MCF 10A (cell line): ENCODE data around the gene COG5. TPM values are rescaled to one million over a fixed set of nuclear protein-coding genes. Genes with fewer than 3 reads are reported as not detected.

Experiments used
- BruUV-seq: library from RNA; stranded (reverse); fragments of 400-500 nt; replicated peaks from 2 replicates; lab custom pipeline; 2021; lab: Mats Ljungman, UMichigan
- CTCF ChIA-PET: fragments of 300-600 bp; sonication (Branson Sonifier 250); formaldehyde crosslinking; extraction: SDS; loops from one replicate; lab custom pipeline; 2021; ENCODE audit warnings: antibody characterized with exemption, inconsistent platforms; lab: Yijun Ruan, JAX
- POLR2A ChIA-PET: fragments of 300-600, 350-650 bp; sonication (Branson Sonifier 250); formaldehyde crosslinking; extraction: SDS; loops from one replicate; lab custom pipeline; 2020; ENCODE audit warnings: antibody characterized with exemption, inconsistent platforms; lab: Yijun Ruan, JAX
- DNase-seq: peaks from one replicate; pipeline ENCODE4 v3.0.0-alpha.2; 2018; ENCODE audit not compliant: unreplicated experiment
- H3K27ac Mint-ChIP-seq: one replicate; pipeline ENCODE4 v1.8.0; 2022; ENCODE audit warnings: mild to moderate bottlenecking, low read depth, mixed read lengths; ENCODE audit not compliant: unreplicated experiment
- H3K27me3 Mint-ChIP-seq: one replicate; pipeline ENCODE4 v1.8.0; 2022; ENCODE audit warnings: mixed read lengths; ENCODE audit not compliant: insufficient read depth, unreplicated experiment
- H3K36me3 Mint-ChIP-seq: one replicate; pipeline ENCODE4 v1.8.0; 2022; ENCODE audit warnings: mild to moderate bottlenecking, moderate library complexity, mixed read lengths; ENCODE audit not compliant: insufficient read depth, unreplicated experiment
- H3K4me1 Mint-ChIP-seq: one replicate; pipeline ENCODE4 v1.8.0; 2022; ENCODE audit warnings: mixed read lengths; ENCODE audit not compliant: insufficient read depth, unreplicated experiment
- H3K4me3 Mint-ChIP-seq: one replicate; pipeline ENCODE4 v1.8.0; 2022; ENCODE audit warnings: mild to moderate bottlenecking, moderate library complexity, mixed read lengths; ENCODE audit not compliant: unreplicated experiment
- H3K9me3 Mint-ChIP-seq: one replicate; pipeline ENCODE4 v1.8.0; 2022; ENCODE audit warnings: mixed read lengths; ENCODE audit not compliant: unreplicated experiment
- CTCF ChIP-seq: fragments of 200-600 bp; IDR thresholded peaks from one replicate; pipeline ENCODE4 v1.8.0; 2022; ENCODE audit warnings: antibody characterized with exemption, mild to moderate bottlenecking; ENCODE audit not compliant: unreplicated experiment
- intact Hi-C: fragments of 100-400 bp; cut with micrococcal nuclease; formaldehyde crosslinking; loops from 2 replicates; pipeline ENCODE4 v1.14.1; 2022
- total RNA-seq: library from RNA; stranded (reverse); gene quantifications from 2 replicates; pipeline ENCODE4 v1.2.3, GENCODE V29; 2022

Gene COG5
- total RNA-seq, 1 experiment from 2014 or later, result 40.3 TPM

GRCh38 chr7:107354640-107355039 lies 209.1 kb downstream of the COG5 start:
- Mint-ChIP-seq H3K4me3 (no peak overlapping the region), H3K27me3 (no peaks in the 10 kb centered on the region), H3K9me3 (no peaks in the 10 kb centered on the region), H3K27ac (no peak overlapping the region), H3K4me1 (peaks cover 6% of the 10 kb centered on the region), H3K36me3 (peaks cover 7% of the 10 kb centered on the region)
- ChIA-PET POLR2A (interaction anchor here (0.7 kb wide), 1 partner anchor 390 kb away, joined by 3 read pairs; no protein-coding TSS in a partner anchor), CTCF (no interaction called here)
- DNase-seq, result no peak
- BruUV-seq, result no TSS peak
- intact Hi-C loops, result no loop called here
- no peak for TF ChIP-seq CTCF

GRCh38 chr7:107353701-107354100 lies 210.0 kb downstream of the COG5 start:
- no TSS peak for BruUV-seq
- DNase-seq, result no peak
- POLR2A ChIA-PET, result interaction anchor here (0.6 kb wide), 1 partner anchor 412 kb away, joined by 3 read pairs; no protein-coding TSS in a partner anchor
- Mint-ChIP-seq H3K4me1 (peaks cover 6% of the 10 kb centered on the region), H3K27me3 (no peaks in the 10 kb centered on the region), H3K4me3 (no peak overlapping the region), H3K27ac (no peak overlapping the region), H3K9me3 (no peaks in the 10 kb centered on the region), H3K36me3 (peaks cover 3% of the 10 kb centered on the region)
- no peak for TF ChIP-seq CTCF
- intact Hi-C loops, result no loop called here
- CTCF ChIA-PET, result no interaction called here

DNA sequence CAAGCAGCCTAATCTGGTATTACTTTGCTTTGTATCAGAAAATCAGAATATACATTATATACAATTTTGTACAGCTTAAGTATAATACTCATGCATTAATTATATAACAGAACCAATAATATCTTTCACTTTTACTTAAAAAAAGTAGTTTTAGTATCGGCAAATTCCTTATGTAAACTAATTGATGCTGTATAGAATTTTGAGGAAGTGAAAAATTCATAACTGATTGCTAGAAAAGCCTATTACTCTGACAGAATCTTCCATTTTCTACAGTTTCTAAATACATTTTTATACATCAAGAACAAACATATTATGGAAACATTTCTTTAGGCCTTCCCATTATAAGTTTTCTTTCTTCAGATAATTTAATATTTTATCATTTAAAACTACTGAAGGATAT lies 217.8 kb downstream of the COG5 start:
- ChIA-PET CTCF (no interaction called here), POLR2A (no interaction called here)
- Mint-ChIP-seq H3K27me3 (no peaks in the 10 kb centered on the region), H3K4me3 (no peak overlapping the region), H3K27ac (no peak overlapping the region), H3K4me1 (no peaks in the 10 kb centered on the region), H3K36me3 (no peaks in the 10 kb centered on the region), H3K9me3 (no peaks in the 10 kb centered on the region)
- no TSS peak for BruUV-seq
- DNase-seq, result no peak
- intact Hi-C loops, result no loop called here
- TF ChIP-seq CTCF, result no peak

GRCh38 chr7:107344799-107345198 lies 218.9 kb downstream of the COG5 start:
- no peaks in the 10 kb centered on the region for H3K4me1 Mint-ChIP-seq
- BruUV-seq, result no TSS peak
- DNase-seq, result no peak
- intact Hi-C loops, result no loop called here
- no peaks in the 10 kb centered on the region for H3K27me3 Mint-ChIP-seq
- H3K9me3 Mint-ChIP-seq, result no peaks in the 10 kb centered on the region
- H3K27ac Mint-ChIP-seq, result no peak overlapping the region
- no peak for TF ChIP-seq CTCF
- H3K4me3 Mint-ChIP-seq, result no peak overlapping the region
- CTCF ChIA-PET, result interaction anchor here (0.6 to 1.1 kb wide), 3 partner anchors 15 to 819 kb away, joined by 3 to 6 read pairs (median 4); no protein-coding TSS in a partner anchor
- no peaks in the 10 kb centered on the region for H3K36me3 Mint-ChIP-seq
- POLR2A ChIA-PET, result no interaction called here
